Tracheal epithelial cell (primary cell): ENCODE measurements around the gene CACNG1. TPM values are rescaled to one million over a fixed set of nuclear protein-coding genes. Genes with fewer than 3 reads are reported as not detected.

Experiments
- total RNA-seq: library from RNA; depleted of rRNA; stranded (reverse); fragments of >200 nt; gene quantifications from 2 replicates; pipeline ENCODE4 v1.2.1, GENCODE V29; 2014

The CACNG1 gene, protein sequence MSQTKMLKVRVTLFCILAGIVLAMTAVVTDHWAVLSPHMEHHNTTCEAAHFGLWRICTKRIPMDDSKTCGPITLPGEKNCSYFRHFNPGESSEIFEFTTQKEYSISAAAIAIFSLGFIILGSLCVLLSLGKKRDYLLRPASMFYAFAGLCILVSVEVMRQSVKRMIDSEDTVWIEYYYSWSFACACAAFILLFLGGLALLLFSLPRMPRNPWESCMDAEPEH
- not detected in 2 replicates for total RNA-seq

DNA sequence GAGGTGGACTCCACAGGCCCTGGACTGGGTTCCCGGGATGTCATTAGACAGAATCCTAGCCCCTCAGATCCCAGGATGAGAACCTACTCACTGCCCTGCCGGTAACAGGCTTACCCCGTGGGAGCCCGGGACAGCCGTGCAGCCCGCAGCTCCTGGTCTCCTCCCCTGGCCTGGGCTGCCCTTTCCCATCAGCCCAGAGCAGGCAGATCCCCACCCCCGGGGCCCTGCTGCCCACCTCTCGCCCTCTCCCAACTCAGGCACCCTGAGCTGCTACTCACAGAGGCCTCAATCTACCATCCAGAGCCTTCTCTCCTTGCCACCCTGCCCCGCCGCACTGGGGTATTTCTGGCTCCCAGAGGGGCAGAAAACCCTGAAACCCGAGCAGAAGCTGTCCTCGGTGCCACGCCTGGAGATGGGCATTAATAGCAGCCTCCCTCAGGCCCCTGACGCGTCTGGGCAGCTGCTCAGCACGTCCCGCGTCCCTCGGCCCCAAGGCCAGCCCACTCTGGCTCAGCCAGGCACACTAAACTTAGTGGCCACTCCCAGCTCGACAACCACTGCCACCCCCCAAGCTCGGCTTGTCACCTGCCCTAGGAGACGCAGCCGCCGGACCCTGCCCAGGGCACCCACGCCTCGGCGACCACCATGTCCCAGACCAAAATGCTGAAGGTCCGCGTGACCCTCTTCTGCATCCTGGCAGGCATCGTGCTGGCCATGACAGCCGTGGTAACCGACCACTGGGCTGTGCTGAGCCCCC, at the start of gene CACNG1:
CACNG1 (plus strand) TSS at position 539 of the 757 bp plus-strand sequence; CDS start at position 646, 107 bp downstream.

Other genes with a start within 250 kb of the CACNG1 start
- gene CACNG5, start 209.4 kb upstream of the CACNG1 start, total RNA-seq = not detected in 2 replicates
- gene CACNG4, start 79.8 kb upstream of the CACNG1 start, total RNA-seq = under 0.01 TPM in 1 of 2 replicates, not detected in the other
- gene HELZ, start 200.6 kb downstream of the CACNG1 start, total RNA-seq = 34.7 and 41.9 TPM in 2 replicates